RWPE2 (cell line): Measurements from ENCODE around the gene MT1X.

Source experiments
- ATAC-seq: fragments of 200-7000 bp; cut with Tn5 transposase; 3 replicates; pipeline ENCODE4 v1.9.1; 2021; ENCODE audit warnings: low read depth
- DNase-seq: peaks from one replicate; pipeline ENCODE4 v3.0.0-alpha.2; 2020; ENCODE audit warnings: low spot score
- H3K27ac ChIP-seq: fragments of 450-650 bp; 2 replicates; pipeline ENCODE4 v1.5.1; 2017; ENCODE audit warnings: mild to moderate bottlenecking; ENCODE audit not compliant: poor library complexity, severe bottlenecking
- H3K27me3 ChIP-seq: fragments of 250-450 bp; sonication (Bioruptor Pico); 2 replicates; pipeline ENCODE4 v1.5.1; 2021; ENCODE audit warnings: mild to moderate bottlenecking, moderate library complexity; ENCODE audit not compliant: insufficient read depth, poor library complexity, severe bottlenecking
- H3K36me3 ChIP-seq: fragments of 250-450 bp; sonication (Bioruptor Pico); 2 replicates; pipeline ENCODE4 v1.5.1; 2020; ENCODE audit warnings: low read depth, mild to moderate bottlenecking, moderate library complexity
- H3K4me1 ChIP-seq: fragments of 250-450 bp; sonication (Bioruptor Pico); 2 replicates; pipeline ENCODE4 v1.5.1; 2021; ENCODE audit warnings: mild to moderate bottlenecking, moderate library complexity; ENCODE audit not compliant: insufficient read depth, poor library complexity, severe bottlenecking
- H3K4me3 ChIP-seq: fragments of 250-450 bp; sonication (Bioruptor Pico); 2 replicates; pipeline ENCODE4 v1.5.1; 2021; ENCODE audit warnings: mild to moderate bottlenecking, moderate library complexity; ENCODE audit not compliant: severe bottlenecking
- H3K9me3 ChIP-seq: fragments of 250-450 bp; sonication (Bioruptor Pico); 2 replicates; pipeline ENCODE4 v1.5.1; 2021; ENCODE audit warnings: mild to moderate bottlenecking, moderate library complexity; ENCODE audit not compliant: severe bottlenecking
- CTCF ChIP-seq: fragments of 450-650 bp; IDR thresholded peaks from one replicate; pipeline ENCODE4 v1.5.1; 2017; ENCODE audit warnings: mild to moderate bottlenecking, moderate library complexity; ENCODE audit not compliant: poor library complexity, severe bottlenecking

MT1X gene

GRCh38 chr16:56645838-56646237 lies 36.4 kb upstream of the MT1X start:
- peaks cover 14% of the 10 kb centered on the region for H3K4me1 ChIP-seq
- DNase-seq, result no peak
- no peak overlapping the region for H3K27ac ChIP-seq
- H3K36me3 ChIP-seq, result no peaks in the 10 kb centered on the region
- no peaks in the 10 kb centered on the region for H3K27me3 ChIP-seq
- H3K4me3 ChIP-seq, result no peak overlapping the region
- ATAC-seq, result no peak
- TF ChIP-seq CTCF, result no peak
- no peaks in the 10 kb centered on the region for H3K9me3 ChIP-seq

- no peak for ATAC-seq
- no peaks in the 10 kb centered on the region for H3K9me3 ChIP-seq
- peaks cover 14% of the 10 kb centered on the region for H3K4me1 ChIP-seq
- no peak for TF ChIP-seq CTCF
- DNase-seq, result no peak
- H3K27ac ChIP-seq, result no peak overlapping the region
- no peaks in the 10 kb centered on the region for H3K36me3 ChIP-seq
- H3K27me3 ChIP-seq, result no peaks in the 10 kb centered on the region
- H3K4me3 ChIP-seq, result no peak overlapping the region
Observed at GRCh38 chr16:56647641-56648431, 34.4 kb upstream of the MT1X start.

GRCh38 chr16:56649271-56649670 lies 33.0 kb upstream of the MT1X start:
- ATAC-seq (peak; percentile 7; the same call in 1 of the 3 replicates), DNase-seq (no peak)
- Histone ChIP-seq H3K27ac (peak overlapping the region; percentile 37), H3K4me3 (no peak overlapping the region), H3K4me1 (peaks cover 14% of the 10 kb centered on the region), H3K36me3 (no peaks in the 10 kb centered on the region), H3K9me3 (no peaks in the 10 kb centered on the region), H3K27me3 (no peaks in the 10 kb centered on the region)
- no peak for TF ChIP-seq CTCF

GRCh38 chr16:56649820-56650219 lies 32.5 kb upstream of the MT1X start:
- Histone ChIP-seq H3K36me3 (no peaks in the 10 kb centered on the region), H3K4me3 (no peak overlapping the region), H3K27ac (peak overlapping the region; percentile 37), H3K4me1 (peaks cover 14% of the 10 kb centered on the region), H3K9me3 (no peaks in the 10 kb centered on the region), H3K27me3 (no peaks in the 10 kb centered on the region)
- DNase-seq (no peak), ATAC-seq (peak; percentile 96)
- TF ChIP-seq CTCF, result no peak

- H3K4me1 ChIP-seq, result peaks cover 14% of the 10 kb centered on the region
- no peak within 1 kb of the TSS for H3K27ac ChIP-seq
- no peak within 1 kb of the TSS for H3K4me3 ChIP-seq
- H3K27me3 ChIP-seq, result no peaks in the 10 kb centered on the region
- ATAC-seq, result no peak
- no peak for DNase-seq
- H3K36me3 ChIP-seq, result no peaks in the 10 kb centered on the region
- no peaks in the 10 kb centered on the region for H3K9me3 ChIP-seq
- no peak for TF ChIP-seq CTCF
Observed at GRCh38 chr16:56651586-56651985, 30.7 kb upstream of the MT1X start, which contains the start of gene MT1B. Gene MT1B, plus strand, starts transcription at chr16:56651886. Its CDS starts 68 bp downstream, at chr16:56651954.
